CD8-positive, alpha-beta memory T cell (primary cell): ENCODE data around the gene FKBP5. TPM values are rescaled to one million over a fixed set of nuclear protein-coding genes. Genes with fewer than 3 reads are reported as not detected.

ENCODE experiments used
- CTCF ChIA-PET: fragments of 350-600 bp; sonication (Branson Sonifier 250); formaldehyde crosslinking; loops from one replicate; lab custom pipeline; 2021; ENCODE audit warnings: antibody characterized with exemption; lab: Charles Lee
- POLR2A ChIA-PET: fragments of 350-600 bp; sonication (Branson Sonifier 250); formaldehyde crosslinking; loops from one replicate; lab custom pipeline; 2021; ENCODE audit warnings: antibody characterized with exemption; lab: Charles Lee
- DNase-seq, 5 donors: peaks; one replicate each; pipeline versions ENCODE4 v3.0.0 to v3.0.0-alpha.2; 2020 to 2022; ENCODE audit warnings: mixed read lengths in 1 of 5
- H3K27ac ChIP-seq: one replicate; pipeline ENCODE4 v1.7.0; 2013; ENCODE audit warnings: low read depth, mild to moderate bottlenecking, low read length, moderate library complexity
- H3K27me3 ChIP-seq: 2 replicates; pipeline ENCODE4 v1.7.0; 2013; ENCODE audit warnings: low read length, mild to moderate bottlenecking; ENCODE audit not compliant: insufficient read depth, poor library complexity, severe bottlenecking
- H3K36me3 ChIP-seq: 2 replicates; pipeline ENCODE4 v1.7.0; 2013; ENCODE audit warnings: mild to moderate bottlenecking, low read length, moderate library complexity; ENCODE audit not compliant: insufficient read depth
- H3K4me1 ChIP-seq: 2 replicates; pipeline ENCODE4 v1.7.0; 2013; ENCODE audit warnings: mild to moderate bottlenecking, low read length, moderate library complexity; ENCODE audit not compliant: insufficient read depth
- H3K4me3 ChIP-seq: 2 replicates; pipeline ENCODE4 v1.7.0; 2013; ENCODE audit warnings: mild to moderate bottlenecking, low read length
- H3K9me3 ChIP-seq: 2 replicates; pipeline ENCODE4 v1.7.0; 2013; ENCODE audit warnings: mild to moderate bottlenecking, low read length
- H3K27ac Mint-ChIP-seq, 8 donors: one replicate each; pipeline ENCODE4 v1.8.0; 2020 to 2021; ENCODE audit warnings: mixed read lengths in 8 of 8, mild to moderate bottlenecking in 6 of 8, inconsistent platforms in 3 of 8, moderate library complexity in 3 of 8
- H3K27me3 Mint-ChIP-seq, 2 donors: one replicate each; pipeline ENCODE4 v1.8.0; 2020 to 2021; ENCODE audit warnings: mixed read lengths in 2 of 2, mild to moderate bottlenecking in 1 of 2, moderate library complexity in 1 of 2
- H3K36me3 Mint-ChIP-seq, 3 donors: one replicate each; pipeline ENCODE4 v1.8.0; 2020 to 2021; ENCODE audit warnings: mixed read lengths in 3 of 3, inconsistent platforms in 1 of 3, mild to moderate bottlenecking in 1 of 3
- H3K4me1 Mint-ChIP-seq, 3 donors: one replicate each; pipeline ENCODE4 v1.8.0; 2020 to 2021; ENCODE audit warnings: mixed read lengths in 3 of 3, inconsistent platforms in 1 of 3, mild to moderate bottlenecking in 1 of 3
- H3K4me3 Mint-ChIP-seq, 7 donors: one replicate each; pipeline ENCODE4 v1.8.0; 2020 to 2021; ENCODE audit warnings: mixed read lengths in 7 of 7, mild to moderate bottlenecking in 6 of 7, moderate library complexity in 4 of 7, inconsistent platforms in 2 of 7
- H3K9me3 Mint-ChIP-seq, 5 donors: one replicate each; pipeline ENCODE4 v1.8.0; 2020 to 2022; ENCODE audit warnings: mixed read lengths in 5 of 5, mild to moderate bottlenecking in 3 of 5, moderate library complexity in 2 of 5, inconsistent platforms in 1 of 5
- polyA plus RNA-seq: library from polyadenylated mRNA; unstranded; fragments of 300-500 nt; fragmentation: Illumina TruSeq; gene quantifications from one replicate; pipeline ENCODE4 v1.2.3, GENCODE V29; 2021
- total RNA-seq, 2 experiments: library from RNA; stranded (reverse); gene quantifications; one replicate each; pipeline ENCODE4 v1.2.3, GENCODE V29; 2021

FKBP5 gene
- total and polyA plus RNA-seq, 3 experiments from 2014 or later: 55.7 to 192 (median 58.8) TPM

GRCh38 chr6:35723587-35723986 is 34.9 kb upstream of the FKBP5 start:
- H3K4me3 Mint-ChIP-seq: no peak overlapping the region
- Histone ChIP-seq H3K4me1 (peaks cover 70% of the 10 kb centered on the region), H3K27ac (no peak overlapping the region), H3K9me3 (no peaks in the 10 kb centered on the region), H3K36me3 (no peaks in the 10 kb centered on the region), H3K4me3 (no peak overlapping the region), H3K27me3 (no peaks in the 10 kb centered on the region)
- peaks cover 55 to 81% (median 75%) of the 10 kb centered on the region in 3 donors for H3K4me1 Mint-ChIP-seq
- H3K36me3 Mint-ChIP-seq: no peaks in the 10 kb centered on the region
- no peaks in the 10 kb centered on the region for H3K9me3 Mint-ChIP-seq
- POLR2A ChIA-PET: no interaction called here
- DNase-seq: no peak
- CTCF ChIA-PET: interaction anchor here (1.1 to 5.2 kb wide), 2 partner anchors 13 kb away, joined by 4 to 43 read pairs; partner anchors contain the start of gene ARMC12
- peaks cover 0 to 4% of the 10 kb centered on the region in 2 donors for H3K27me3 Mint-ChIP-seq
- H3K27ac Mint-ChIP-seq: peak overlapping the region in 4 of 8 donors; percentile 19 to 88 (median 60)

GRCh38 chr6:35722121-35722761 is 33.5 kb upstream of the FKBP5 start:
- Mint-ChIP-seq H3K4me3 (no peak overlapping the region), H3K9me3 (no peaks in the 10 kb centered on the region), H3K36me3 (no peaks in the 10 kb centered on the region), H3K27ac (peak overlapping the region in 3 of 8 donors; percentile 17 to 50 (median 22)), H3K4me1 (peaks cover 57 to 84% (median 78%) of the 10 kb centered on the region in 3 donors), H3K27me3 (no peaks in the 10 kb centered on the region)
- H3K36me3 ChIP-seq: no peaks in the 10 kb centered on the region
- DNase-seq: no peak
- peaks cover 73% of the 10 kb centered on the region for H3K4me1 ChIP-seq
- ChIA-PET POLR2A (no interaction called here), CTCF (no interaction called here)
- no peaks in the 10 kb centered on the region for H3K9me3 ChIP-seq
- H3K27me3 ChIP-seq: no peaks in the 10 kb centered on the region
- H3K27ac ChIP-seq: no peak overlapping the region
- H3K4me3 ChIP-seq: no peak overlapping the region

- Histone ChIP-seq H3K9me3 (no peaks in the 10 kb centered on the region), H3K4me3 (peak overlapping the region; percentile 19), H3K27me3 (no peaks in the 10 kb centered on the region), H3K4me1 (peaks cover 56% of the 10 kb centered on the region), H3K27ac (peak overlapping the region; percentile 30), H3K36me3 (no peaks in the 10 kb centered on the region)
- Mint-ChIP-seq H3K4me3 (peak overlapping the region in 5 of 7 donors; percentile 19 to 66 (median 43)), H3K27ac (peak overlapping the region in 4 of 8 donors; percentile 33 to 85 (median 48)), H3K9me3 (no peaks in the 10 kb centered on the region), H3K36me3 (no peaks in the 10 kb centered on the region), H3K4me1 (peaks cover 41 to 81% (median 58%) of the 10 kb centered on the region in 3 donors), H3K27me3 (peaks cover 0 to 3% of the 10 kb centered on the region in 2 donors)
- CTCF ChIA-PET: interaction anchor here (0.9 to 1.6 kb wide), 2 partner anchors 16 to 17 kb away, joined by 3 read pairs; partner anchors contain the start of gene ARMC12
- POLR2A ChIA-PET: interaction anchor here (0.6 to 1.2 kb wide), 2 partner anchors 12 to 285 kb away, joined by 3 read pairs; no protein-coding TSS in a partner anchor
- peak in 1 of 5 donors; percentile 33 for DNase-seq
These were observed 31.4 kb upstream of the FKBP5 start for GRCh38 chr6:35719830-35720733.

GRCh38 chr6:35719404-35719829 is 30.7 kb upstream of the FKBP5 start:
- Histone ChIP-seq H3K4me1 (peaks cover 49% of the 10 kb centered on the region), H3K9me3 (no peaks in the 10 kb centered on the region), H3K36me3 (no peaks in the 10 kb centered on the region), H3K27me3 (no peaks in the 10 kb centered on the region), H3K27ac (no peak overlapping the region), H3K4me3 (peak overlapping the region; percentile 19)
- peaks cover 0 to 3% of the 10 kb centered on the region in 2 donors for H3K27me3 Mint-ChIP-seq
- no peaks in the 10 kb centered on the region for H3K36me3 Mint-ChIP-seq
- no peak for DNase-seq
- ChIA-PET CTCF (interaction anchor here (0.9 to 1.6 kb wide), 2 partner anchors 9 to 18 kb away, joined by 3 to 5 read pairs; partner anchors contain the start of gene ARMC12), POLR2A (interaction anchor here (0.6 to 1.2 kb wide), 2 partner anchors 13 to 284 kb away, joined by 3 read pairs; no protein-coding TSS in a partner anchor)
- peak overlapping the region in 3 of 7 donors; percentile 40 to 64 (median 43) for H3K4me3 Mint-ChIP-seq
- peaks cover 37 to 74% (median 52%) of the 10 kb centered on the region in 3 donors for H3K4me1 Mint-ChIP-seq
- H3K9me3 Mint-ChIP-seq: no peaks in the 10 kb centered on the region
- H3K27ac Mint-ChIP-seq: peak overlapping the region in 5 of 8 donors; percentile 31 to 85 (median 61)

- Mint-ChIP-seq H3K4me1 (peaks cover 33 to 69% (median 48%) of the 10 kb centered on the region in 3 donors), H3K27ac (peak overlapping the region in 6 of 8 donors; percentile 31 to 85 (median 60)), H3K4me3 (peak overlapping the region in 3 of 7 donors; percentile 4 to 56 (median 20)), H3K36me3 (no peaks in the 10 kb centered on the region), H3K9me3 (no peaks in the 10 kb centered on the region), H3K27me3 (peaks cover 0 to 3% of the 10 kb centered on the region in 2 donors)
- ChIA-PET CTCF (interaction anchor here (1.6 kb wide), 1 partner anchor 9 kb away, joined by 5 read pairs; no protein-coding TSS in a partner anchor), POLR2A (interaction anchor here (1.2 kb wide), 1 partner anchor 13 kb away, joined by 3 read pairs; no protein-coding TSS in a partner anchor)
- Histone ChIP-seq H3K27me3 (no peaks in the 10 kb centered on the region), H3K27ac (no peak overlapping the region), H3K9me3 (no peaks in the 10 kb centered on the region), H3K4me1 (peaks cover 44% of the 10 kb centered on the region), H3K4me3 (peak overlapping the region; percentile 35), H3K36me3 (no peaks in the 10 kb centered on the region)
- peak in 1 of 5 donors; percentile 31 for DNase-seq
These were observed 30.2 kb upstream of the FKBP5 start for GRCh38 chr6:35718911-35719381.

GRCh38 chr6:35718375-35718736 is 29.6 kb upstream of the FKBP5 start:
- Histone ChIP-seq H3K4me1 (peaks cover 40% of the 10 kb centered on the region), H3K36me3 (no peaks in the 10 kb centered on the region), H3K4me3 (peak overlapping the region; percentile 35), H3K27ac (no peak overlapping the region), H3K27me3 (no peaks in the 10 kb centered on the region), H3K9me3 (no peaks in the 10 kb centered on the region)
- no peaks in the 10 kb centered on the region for H3K9me3 Mint-ChIP-seq
- POLR2A ChIA-PET: no interaction called here
- no peaks in the 10 kb centered on the region for H3K36me3 Mint-ChIP-seq
- peaks cover 0 to 3% of the 10 kb centered on the region in 2 donors for H3K27me3 Mint-ChIP-seq
- no peak for DNase-seq
- peaks cover 33 to 69% (median 48%) of the 10 kb centered on the region in 3 donors for H3K4me1 Mint-ChIP-seq
- CTCF ChIA-PET: interaction anchor here (1.6 kb wide), 1 partner anchor 10 kb away, joined by 5 read pairs; no protein-coding TSS in a partner anchor
- H3K4me3 Mint-ChIP-seq: peak overlapping the region in 2 of 7 donors; percentile 19 to 20
- peak overlapping the region in 4 of 8 donors; percentile 54 to 66 (median 60) for H3K27ac Mint-ChIP-seq
